Measurements from ENCODE around the gene SNCG. TPM values are rescaled to one million over a fixed set of nuclear protein-coding genes. Genes with fewer than 3 reads are reported as not detected.

SNCG gene
- total and polyA plus RNA-seq, 2 experiments from 2014 or later, result 4.0 to 17.0 TPM

DNA sequence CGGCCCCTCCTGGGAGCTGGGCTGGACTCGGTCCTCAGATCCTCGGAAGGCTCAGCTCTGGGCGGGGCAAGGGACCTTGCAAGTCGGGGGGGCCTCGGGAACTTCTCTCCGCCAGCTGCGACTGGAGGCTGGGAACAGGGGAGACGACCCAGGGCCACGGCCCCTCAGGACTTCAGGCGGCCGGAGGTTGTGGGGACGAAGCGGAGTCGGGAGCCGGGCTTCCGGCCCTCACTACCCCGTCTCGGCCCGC, 12.5 kb downstream of the SNCG start (continued):
- TF ChIP-seq, protein P1, sequence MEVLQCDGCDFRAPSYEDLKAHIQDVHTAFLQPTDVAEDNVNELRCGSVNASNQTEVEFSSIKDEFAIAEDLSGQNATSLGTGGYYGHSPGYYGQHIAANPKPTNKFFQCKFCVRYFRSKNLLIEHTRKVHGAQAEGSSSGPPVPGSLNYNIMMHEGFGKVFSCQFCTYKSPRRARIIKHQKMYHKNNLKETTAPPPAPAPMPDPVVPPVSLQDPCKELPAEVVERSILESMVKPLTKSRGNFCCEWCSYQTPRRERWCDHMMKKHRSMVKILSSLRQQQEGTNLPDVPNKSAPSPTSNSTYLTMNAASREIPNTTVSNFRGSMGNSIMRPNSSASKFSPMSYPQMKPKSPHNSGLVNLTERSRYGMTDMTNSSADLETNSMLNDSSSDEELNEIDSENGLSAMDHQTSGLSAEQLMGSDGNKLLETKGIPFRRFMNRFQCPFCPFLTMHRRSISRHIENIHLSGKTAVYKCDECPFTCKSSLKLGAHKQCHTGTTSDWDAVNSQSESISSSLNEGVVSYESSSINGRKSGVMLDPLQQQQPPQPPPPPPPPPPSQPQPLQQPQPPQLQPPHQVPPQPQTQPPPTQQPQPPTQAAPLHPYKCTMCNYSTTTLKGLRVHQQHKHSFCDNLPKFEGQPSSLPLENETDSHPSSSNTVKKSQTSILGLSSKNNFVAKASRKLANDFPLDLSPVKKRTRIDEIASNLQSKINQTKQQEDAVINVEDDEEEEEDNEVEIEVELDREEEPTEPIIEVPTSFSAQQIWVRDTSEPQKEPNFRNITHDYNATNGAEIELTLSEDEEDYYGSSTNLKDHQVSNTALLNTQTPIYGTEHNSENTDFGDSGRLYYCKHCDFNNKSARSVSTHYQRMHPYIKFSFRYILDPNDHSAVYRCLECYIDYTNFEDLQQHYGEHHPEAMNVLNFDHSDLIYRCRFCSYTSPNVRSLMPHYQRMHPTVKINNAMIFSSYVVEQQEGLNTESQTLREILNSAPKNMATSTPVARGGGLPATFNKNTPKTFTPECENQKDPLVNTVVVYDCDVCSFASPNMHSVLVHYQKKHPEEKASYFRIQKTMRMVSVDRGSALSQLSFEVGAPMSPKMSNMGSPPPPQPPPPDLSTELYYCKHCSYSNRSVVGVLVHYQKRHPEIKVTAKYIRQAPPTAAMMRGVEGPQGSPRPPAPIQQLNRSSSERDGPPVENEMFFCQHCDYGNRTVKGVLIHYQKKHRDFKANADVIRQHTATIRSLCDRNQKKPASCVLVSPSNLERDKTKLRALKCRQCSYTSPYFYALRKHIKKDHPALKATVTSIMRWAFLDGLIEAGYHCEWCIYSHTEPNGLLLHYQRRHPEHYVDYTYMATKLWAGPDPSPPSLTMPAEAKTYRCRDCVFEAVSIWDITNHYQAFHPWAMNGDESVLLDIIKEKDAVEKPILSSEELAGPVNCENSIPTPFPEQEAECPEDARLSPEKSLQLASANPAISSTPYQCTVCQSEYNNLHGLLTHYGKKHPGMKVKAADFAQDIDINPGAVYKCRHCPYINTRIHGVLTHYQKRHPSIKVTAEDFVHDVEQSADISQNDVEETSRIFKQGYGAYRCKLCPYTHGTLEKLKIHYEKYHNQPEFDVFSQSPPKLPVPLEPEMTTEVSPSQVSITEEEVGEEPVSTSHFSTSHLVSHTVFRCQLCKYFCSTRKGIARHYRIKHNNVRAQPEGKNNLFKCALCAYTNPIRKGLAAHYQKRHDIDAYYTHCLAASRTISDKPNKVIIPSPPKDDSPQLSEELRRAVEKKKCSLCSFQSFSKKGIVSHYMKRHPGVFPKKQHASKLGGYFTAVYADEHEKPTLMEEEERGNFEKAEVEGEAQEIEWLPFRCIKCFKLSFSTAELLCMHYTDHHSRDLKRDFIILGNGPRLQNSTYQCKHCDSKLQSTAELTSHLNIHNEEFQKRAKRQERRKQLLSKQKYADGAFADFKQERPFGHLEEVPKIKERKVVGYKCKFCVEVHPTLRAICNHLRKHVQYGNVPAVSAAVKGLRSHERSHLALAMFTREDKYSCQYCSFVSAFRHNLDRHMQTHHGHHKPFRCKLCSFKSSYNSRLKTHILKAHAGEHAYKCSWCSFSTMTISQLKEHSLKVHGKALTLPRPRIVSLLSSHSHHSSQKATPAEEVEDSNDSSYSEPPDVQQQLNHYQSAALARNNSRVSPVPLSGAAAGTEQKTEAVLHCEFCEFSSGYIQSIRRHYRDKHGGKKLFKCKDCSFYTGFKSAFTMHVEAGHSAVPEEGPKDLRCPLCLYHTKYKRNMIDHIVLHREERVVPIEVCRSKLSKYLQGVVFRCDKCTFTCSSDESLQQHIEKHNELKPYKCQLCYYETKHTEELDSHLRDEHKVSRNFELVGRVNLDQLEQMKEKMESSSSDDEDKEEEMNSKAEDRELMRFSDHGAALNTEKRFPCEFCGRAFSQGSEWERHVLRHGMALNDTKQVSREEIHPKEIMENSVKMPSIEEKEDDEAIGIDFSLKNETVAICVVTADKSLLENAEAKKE (CRISPR knock-in tag; IDR thresholded peaks at IDR 0.05), result no peak
- TF ChIP-seq CREB1 (CRISPR knock-in tag; IDR thresholded peaks at IDR 0.05; ENCODE audit: low read depth), result no peak
- TF ChIP-seq EZH2 (IDR thresholded peaks at IDR 0.05; ENCODE audit: low read depth, unreplicated experiment), result no peak
- TF ChIP-seq ZNF114 (CRISPR knock-in tag; IDR thresholded peaks at IDR 0.05), result no peak
- no peak for TF ChIP-seq POLR2AphosphoS5 (IDR thresholded peaks at IDR 0.05; ENCODE audit: low read depth)
- TF ChIP-seq, protein P2, sequence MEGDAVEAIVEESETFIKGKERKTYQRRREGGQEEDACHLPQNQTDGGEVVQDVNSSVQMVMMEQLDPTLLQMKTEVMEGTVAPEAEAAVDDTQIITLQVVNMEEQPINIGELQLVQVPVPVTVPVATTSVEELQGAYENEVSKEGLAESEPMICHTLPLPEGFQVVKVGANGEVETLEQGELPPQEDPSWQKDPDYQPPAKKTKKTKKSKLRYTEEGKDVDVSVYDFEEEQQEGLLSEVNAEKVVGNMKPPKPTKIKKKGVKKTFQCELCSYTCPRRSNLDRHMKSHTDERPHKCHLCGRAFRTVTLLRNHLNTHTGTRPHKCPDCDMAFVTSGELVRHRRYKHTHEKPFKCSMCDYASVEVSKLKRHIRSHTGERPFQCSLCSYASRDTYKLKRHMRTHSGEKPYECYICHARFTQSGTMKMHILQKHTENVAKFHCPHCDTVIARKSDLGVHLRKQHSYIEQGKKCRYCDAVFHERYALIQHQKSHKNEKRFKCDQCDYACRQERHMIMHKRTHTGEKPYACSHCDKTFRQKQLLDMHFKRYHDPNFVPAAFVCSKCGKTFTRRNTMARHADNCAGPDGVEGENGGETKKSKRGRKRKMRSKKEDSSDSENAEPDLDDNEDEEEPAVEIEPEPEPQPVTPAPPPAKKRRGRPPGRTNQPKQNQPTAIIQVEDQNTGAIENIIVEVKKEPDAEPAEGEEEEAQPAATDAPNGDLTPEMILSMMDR (conservative IDR thresholded peaks at IDR 0.05; ENCODE audit: low read depth in 2 of 2), result no peak
- no peak for TF ChIP-seq EZH2phosphoT487 (IDR thresholded peaks at IDR 0.05; ENCODE audit: unreplicated experiment)
